Measurements from ENCODE around the gene CD99. TPM values are rescaled to one million over a fixed set of nuclear protein-coding genes. Genes with fewer than 3 reads are reported as not detected.

CD99 gene
- total RNA-seq, 4 donors from 2014 or later = 249 to 611 (median 391) TPM

- 81% methylated on average over 4 of the region's 4 CpGs for WGBS, 2 donors
- no peaks in the 10 kb centered on the region for H3K4me1 ChIP-seq
- TF ChIP-seq POLR2A (IDR thresholded peaks at IDR 0.05) = no peak
- TF ChIP-seq EP300 (IDR thresholded peaks at IDR 0.05) = no peak
- TF ChIP-seq CTCF (IDR thresholded peaks at IDR 0.05) = no peak
- no peaks in the 10 kb centered on the region for H3K36me3 ChIP-seq
- no peak for DNase-seq (ENCODE audit: low spot score in 2 of 2)
- H3K27me3 ChIP-seq = no peaks in the 10 kb centered on the region
- H3K9me3 ChIP-seq = no peaks in the 10 kb centered on the region
- no peak overlapping the region for H3K4me3 ChIP-seq
- H3K27ac ChIP-seq = no peak overlapping the region
These were observed 94.4 kb downstream of the CD99 start for GRCh38 chrX:2785538-2785937.

- WGBS, 2 donors = 63 to 80% methylated on average over 2 to 4 of the region's 4 CpGs
- no peak for DNase-seq (ENCODE audit: low spot score in 2 of 2)
- Histone ChIP-seq H3K27me3 (no peaks in the 10 kb centered on the region), H3K4me1 (no peaks in the 10 kb centered on the region), H3K27ac (no peak overlapping the region), H3K36me3 (no peaks in the 10 kb centered on the region), H3K4me3 (no peak overlapping the region), H3K9me3 (no peaks in the 10 kb centered on the region)
- TF ChIP-seq POLR2A (IDR thresholded peaks at IDR 0.05) (no peak), EP300 (IDR thresholded peaks at IDR 0.05) (no peak), CTCF (IDR thresholded peaks at IDR 0.05) (no peak)
These were observed 97.9 kb downstream of the CD99 start for GRCh38 chrX:2788980-2789379.

- Histone ChIP-seq H3K4me3 (no peak overlapping the region), H3K4me1 (no peaks in the 10 kb centered on the region), H3K27ac (no peak overlapping the region), H3K27me3 (no peaks in the 10 kb centered on the region), H3K36me3 (no peaks in the 10 kb centered on the region), H3K9me3 (no peaks in the 10 kb centered on the region)
- DNase-seq (ENCODE audit: low spot score in 2 of 2) = no peak
- TF ChIP-seq POLR2A (IDR thresholded peaks at IDR 0.05) (no peak), CTCF (IDR thresholded peaks at IDR 0.05) (no peak)
- 92% methylated on average over 3 of the region's 3 CpGs for WGBS, 2 donors
These were observed 98.5 kb downstream of the CD99 start for GRCh38 chrX:2789569-2789968.

Other genes starting within 250 kb of the CD99 start
- gene DHRSX, start 190.3 kb upstream of the CD99 start, total RNA-seq = 10 to 100 TPM; 20.3 to 44.3 (median 31.7) TPM
- 10 to 100 TPM; 35.6 to 68.2 (median 48.2) TPM for gene ZBED1, start 190.3 kb upstream of the CD99 start, total RNA-seq
- 1 to 10 TPM; 1.2 to 5.1 (median 3.1) TPM for gene XG, start 60.7 kb downstream of the CD99 start, total RNA-seq
- gene GYG2, start 137.6 kb downstream of the CD99 start, total RNA-seq = 10 to 100 TPM in 3 of 4 donors, 1 to 10 TPM in 1; 4.1 to 50.4 (median 22.3) TPM
- gene ARSD, start 238.0 kb downstream of the CD99 start, total RNA-seq = 10 to 100 TPM; 17.1 to 28.6 (median 26.0) TPM